HG02798 (cell line): ENCODE data around the gene RAET1E.
"Not testable (repeated sequence)": the region's sequence is repeated elsewhere in the genome, so short reads cannot be mapped to it uniquely, and the experiment has no call there.

Experiments used
- ATAC-seq: cut with Tn5 transposase; IDR thresholded peaks from one replicate; pipeline ENCODE4 v1.9.1; 2021; ENCODE audit warnings: mild to moderate bottlenecking; ENCODE audit not compliant: unreplicated experiment, poor library complexity

RAET1E gene

GRCh38 chr6:149851461-149852110 is 46.3 kb downstream of the RAET1E start:
- ATAC-seq, result no peak

DNA sequence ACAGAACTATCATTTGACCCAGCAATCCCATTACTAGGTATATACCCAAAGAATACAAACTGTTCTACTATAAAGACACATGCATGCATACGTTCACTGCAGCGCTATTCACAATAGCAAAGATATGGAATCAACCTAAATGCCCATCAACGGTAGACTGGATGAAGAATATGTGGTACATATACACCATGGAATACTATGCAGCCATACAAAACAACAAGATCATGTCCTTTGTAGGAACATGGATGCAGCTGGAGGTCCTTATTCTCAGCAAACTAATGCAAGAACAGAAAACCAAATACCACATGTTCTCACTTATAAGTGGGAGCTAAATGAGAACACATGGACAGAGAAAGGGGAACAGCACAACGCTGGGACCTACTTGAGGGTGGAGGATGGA is 49.6 kb downstream of the RAET1E start:
- not testable (repeated sequence) for ATAC-seq
